ENCODE measurements around the gene PRKG1.

DNA sequence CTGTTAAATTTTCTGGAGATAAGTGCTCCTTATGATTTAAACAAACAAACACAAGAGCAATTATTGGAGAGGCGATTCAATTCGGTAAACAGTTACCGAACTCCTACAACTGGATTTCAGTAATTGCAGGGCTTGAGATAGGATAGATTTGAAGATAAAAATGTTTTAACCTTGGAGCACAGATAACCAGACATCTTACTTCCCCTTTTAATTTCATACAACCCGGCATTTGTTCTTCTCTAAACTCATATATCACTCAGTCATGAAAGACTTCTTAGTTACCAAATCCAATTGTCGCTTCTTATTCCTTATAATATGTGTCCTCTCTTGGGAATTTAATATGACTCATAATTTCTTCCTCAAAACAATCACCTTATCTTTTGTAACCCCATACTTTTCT lies 861.1 kb downstream of the PRKG1 start:
- TF ChIP-seq, protein P1, sequence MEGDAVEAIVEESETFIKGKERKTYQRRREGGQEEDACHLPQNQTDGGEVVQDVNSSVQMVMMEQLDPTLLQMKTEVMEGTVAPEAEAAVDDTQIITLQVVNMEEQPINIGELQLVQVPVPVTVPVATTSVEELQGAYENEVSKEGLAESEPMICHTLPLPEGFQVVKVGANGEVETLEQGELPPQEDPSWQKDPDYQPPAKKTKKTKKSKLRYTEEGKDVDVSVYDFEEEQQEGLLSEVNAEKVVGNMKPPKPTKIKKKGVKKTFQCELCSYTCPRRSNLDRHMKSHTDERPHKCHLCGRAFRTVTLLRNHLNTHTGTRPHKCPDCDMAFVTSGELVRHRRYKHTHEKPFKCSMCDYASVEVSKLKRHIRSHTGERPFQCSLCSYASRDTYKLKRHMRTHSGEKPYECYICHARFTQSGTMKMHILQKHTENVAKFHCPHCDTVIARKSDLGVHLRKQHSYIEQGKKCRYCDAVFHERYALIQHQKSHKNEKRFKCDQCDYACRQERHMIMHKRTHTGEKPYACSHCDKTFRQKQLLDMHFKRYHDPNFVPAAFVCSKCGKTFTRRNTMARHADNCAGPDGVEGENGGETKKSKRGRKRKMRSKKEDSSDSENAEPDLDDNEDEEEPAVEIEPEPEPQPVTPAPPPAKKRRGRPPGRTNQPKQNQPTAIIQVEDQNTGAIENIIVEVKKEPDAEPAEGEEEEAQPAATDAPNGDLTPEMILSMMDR (IDR thresholded peaks at IDR 0.05), result no peak
- no peak for TF ChIP-seq POLR2AphosphoS5 (IDR thresholded peaks at IDR 0.05; ENCODE audit: insufficient read depth in 1 of 2, low read depth in 1 of 2)
